Measurements from ENCODE around the gene DMD.

The DMD gene

DNA sequence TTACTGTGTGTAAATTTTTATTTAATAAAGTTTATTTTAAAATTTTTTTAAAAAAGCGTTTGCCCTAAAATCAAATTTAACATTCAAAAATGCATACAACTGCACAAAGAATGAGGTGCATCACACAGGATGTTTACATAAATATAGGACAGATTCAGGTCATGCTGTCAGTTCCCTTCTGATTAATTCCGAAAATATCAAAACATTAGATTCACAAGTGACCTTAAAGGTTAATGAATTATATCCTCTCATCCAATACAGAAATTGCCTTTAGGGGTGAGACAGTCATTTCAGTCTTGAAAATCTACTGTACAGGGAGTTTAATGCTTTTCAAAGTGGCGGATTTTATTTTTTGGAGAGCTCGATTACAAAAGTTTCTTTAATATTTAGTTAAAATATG, 1930.8 kb downstream of the DMD start:
- no peak overlapping the region for H3K27ac Mint-ChIP-seq
- no peaks in the 10 kb centered on the region for H3K27me3 Mint-ChIP-seq
- no peak overlapping the region for H3K4me3 Mint-ChIP-seq
- no peaks in the 10 kb centered on the region for H3K36me3 Mint-ChIP-seq (ENCODE audit: low read depth)
- H3K4me1 Mint-ChIP-seq (ENCODE audit: low read depth): no peaks in the 10 kb centered on the region
- H3K9me3 Mint-ChIP-seq: no peaks in the 10 kb centered on the region

DNA sequence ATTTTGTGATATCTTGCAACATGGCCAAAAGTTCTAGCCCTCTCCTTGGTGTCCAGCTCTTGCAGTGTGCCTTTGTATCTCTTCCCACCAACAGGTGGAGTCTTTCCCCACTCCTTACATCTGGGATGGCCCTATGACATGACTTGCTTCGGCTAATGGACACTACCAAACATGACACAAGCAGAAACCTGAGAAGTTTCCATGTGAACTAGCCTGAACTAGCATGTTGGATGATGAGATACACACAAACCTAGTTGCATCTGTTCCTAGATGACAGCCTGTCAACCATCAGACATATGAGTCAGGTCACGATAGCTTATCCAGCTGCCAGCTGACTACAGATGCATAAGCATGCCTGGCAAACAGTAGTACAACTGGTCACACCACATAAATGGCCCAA, 1932.0 kb downstream of the DMD start:
- no peak overlapping the region for H3K4me3 Mint-ChIP-seq
- H3K4me1 Mint-ChIP-seq (ENCODE audit: low read depth): no peaks in the 10 kb centered on the region
- no peak overlapping the region for H3K27ac Mint-ChIP-seq
- no peaks in the 10 kb centered on the region for H3K27me3 Mint-ChIP-seq
- no peaks in the 10 kb centered on the region for H3K36me3 Mint-ChIP-seq (ENCODE audit: low read depth)
- no peaks in the 10 kb centered on the region for H3K9me3 Mint-ChIP-seq

DNA sequence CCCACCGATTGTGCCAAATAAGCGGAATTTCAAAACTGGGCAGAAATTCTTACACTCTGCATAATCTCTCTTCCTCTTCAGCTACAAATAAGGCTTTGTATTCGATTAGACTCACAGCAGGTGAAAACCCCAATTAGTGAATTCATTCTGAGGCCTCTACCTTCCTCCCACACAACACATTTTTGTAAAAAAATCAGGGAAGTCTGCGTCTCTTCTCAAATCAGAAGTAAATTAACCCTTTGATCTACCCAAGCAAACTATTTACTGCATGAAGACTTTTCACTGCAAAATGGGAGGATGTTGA, 1938.9 kb downstream of the DMD start:
- no peaks in the 10 kb centered on the region for H3K9me3 Mint-ChIP-seq
- H3K4me1 Mint-ChIP-seq (ENCODE audit: low read depth): no peaks in the 10 kb centered on the region

DNA sequence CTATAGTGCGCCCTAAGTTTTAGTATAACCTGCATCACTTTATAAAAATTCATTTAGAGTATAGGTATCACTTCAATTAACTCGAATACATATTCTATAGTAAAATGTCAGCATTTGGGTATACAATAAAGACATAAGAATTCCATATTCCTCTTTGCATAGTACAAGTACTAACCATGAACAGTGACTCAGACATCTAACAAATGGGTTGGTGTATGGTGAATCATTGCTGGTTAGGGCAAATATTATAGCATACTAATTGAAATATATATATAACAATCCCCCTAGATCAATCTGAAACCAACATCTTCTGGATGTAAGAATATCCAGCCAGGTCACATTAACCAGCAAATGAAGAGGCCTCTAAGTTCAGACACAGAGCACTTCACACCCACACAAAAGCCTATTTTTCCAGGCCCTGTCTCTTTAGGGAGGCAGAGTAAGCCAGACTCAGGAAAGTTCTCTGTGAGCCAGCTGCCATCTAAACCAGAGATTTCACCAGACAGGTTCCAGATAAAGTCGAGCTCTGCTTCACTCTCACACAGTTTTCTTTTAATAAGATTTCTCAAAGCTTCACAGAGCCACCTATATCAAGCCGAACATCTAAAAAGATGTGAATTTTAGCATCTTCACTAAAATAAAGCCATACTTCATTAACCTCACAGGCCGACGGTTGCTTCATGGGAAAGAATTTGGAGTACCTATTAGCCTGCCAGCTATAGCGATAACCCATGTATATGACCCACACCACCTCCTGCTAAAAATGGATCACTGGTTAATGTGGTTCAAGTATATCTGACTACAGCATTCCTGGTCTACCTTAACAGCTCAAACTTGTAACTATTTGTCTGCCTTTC, 1939.5 kb downstream of the DMD start:
- H3K4me3 Mint-ChIP-seq: no peak overlapping the region
- H3K36me3 Mint-ChIP-seq (ENCODE audit: low read depth): no peaks in the 10 kb centered on the region
- H3K4me1 Mint-ChIP-seq (ENCODE audit: low read depth): no peaks in the 10 kb centered on the region
- peaks cover 8% of the 10 kb centered on the region for H3K27me3 Mint-ChIP-seq
- H3K9me3 Mint-ChIP-seq: no peaks in the 10 kb centered on the region
- no peak overlapping the region for H3K27ac Mint-ChIP-seq

More for the DNA sequence above, 1938.9 kb downstream of the DMD start:
- H3K4me3 Mint-ChIP-seq: no peak overlapping the region
- no peak overlapping the region for H3K27ac Mint-ChIP-seq
- H3K36me3 Mint-ChIP-seq (ENCODE audit: low read depth): no peaks in the 10 kb centered on the region
- peaks cover 8% of the 10 kb centered on the region for H3K27me3 Mint-ChIP-seq

DNA sequence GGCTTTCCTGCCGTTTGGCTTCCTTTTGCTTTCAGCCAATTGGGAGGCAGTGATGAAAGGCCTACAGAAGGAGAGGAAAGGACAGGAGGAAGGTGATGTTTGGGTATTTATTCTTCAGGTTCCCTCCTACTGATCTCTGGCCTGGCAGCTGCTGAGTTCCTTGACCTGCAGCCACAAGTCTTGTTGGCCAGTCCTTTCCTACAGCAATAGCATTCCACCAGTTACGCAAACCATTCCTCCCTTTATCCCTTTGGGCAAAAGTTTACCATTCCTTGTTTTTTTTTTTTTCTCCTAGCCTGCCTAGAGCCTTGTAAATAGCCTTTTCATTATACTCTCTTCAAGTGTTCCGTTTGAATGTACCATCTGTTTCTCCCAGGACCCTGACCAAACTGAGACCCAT, 1941.4 kb downstream of the DMD start:
- Mint-ChIP-seq H3K27ac (no peak overlapping the region), H3K27me3 (peaks cover 19% of the 10 kb centered on the region), H3K9me3 (no peaks in the 10 kb centered on the region), H3K4me1 (ENCODE audit: low read depth) (no peaks in the 10 kb centered on the region), H3K4me3 (no peak overlapping the region), H3K36me3 (ENCODE audit: low read depth) (no peaks in the 10 kb centered on the region)

DNA sequence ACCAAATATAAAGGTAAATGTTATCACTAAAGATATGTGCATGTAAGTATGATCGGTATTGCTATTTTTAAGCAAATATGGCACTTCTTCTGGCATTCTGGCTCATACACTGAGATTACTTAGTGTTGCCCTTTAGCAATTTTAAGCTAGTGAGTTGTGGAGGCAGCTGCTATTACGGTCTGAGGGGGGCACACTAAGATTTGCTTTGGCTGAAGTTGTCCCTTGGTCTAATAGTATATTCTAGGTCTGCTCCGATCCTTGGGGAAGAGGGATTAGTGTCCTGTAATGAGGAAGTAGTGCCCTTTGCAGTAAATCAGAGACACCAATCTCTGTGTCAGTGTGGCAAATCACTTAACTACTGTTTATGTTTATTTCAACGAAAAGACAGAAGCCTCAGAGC, 1943.0 kb downstream of the DMD start:
- Mint-ChIP-seq H3K4me1 (ENCODE audit: low read depth) (no peaks in the 10 kb centered on the region), H3K27ac (no peak overlapping the region), H3K36me3 (ENCODE audit: low read depth) (no peaks in the 10 kb centered on the region), H3K9me3 (no peaks in the 10 kb centered on the region), H3K27me3 (peaks cover 28% of the 10 kb centered on the region), H3K4me3 (no peak overlapping the region)

DNA sequence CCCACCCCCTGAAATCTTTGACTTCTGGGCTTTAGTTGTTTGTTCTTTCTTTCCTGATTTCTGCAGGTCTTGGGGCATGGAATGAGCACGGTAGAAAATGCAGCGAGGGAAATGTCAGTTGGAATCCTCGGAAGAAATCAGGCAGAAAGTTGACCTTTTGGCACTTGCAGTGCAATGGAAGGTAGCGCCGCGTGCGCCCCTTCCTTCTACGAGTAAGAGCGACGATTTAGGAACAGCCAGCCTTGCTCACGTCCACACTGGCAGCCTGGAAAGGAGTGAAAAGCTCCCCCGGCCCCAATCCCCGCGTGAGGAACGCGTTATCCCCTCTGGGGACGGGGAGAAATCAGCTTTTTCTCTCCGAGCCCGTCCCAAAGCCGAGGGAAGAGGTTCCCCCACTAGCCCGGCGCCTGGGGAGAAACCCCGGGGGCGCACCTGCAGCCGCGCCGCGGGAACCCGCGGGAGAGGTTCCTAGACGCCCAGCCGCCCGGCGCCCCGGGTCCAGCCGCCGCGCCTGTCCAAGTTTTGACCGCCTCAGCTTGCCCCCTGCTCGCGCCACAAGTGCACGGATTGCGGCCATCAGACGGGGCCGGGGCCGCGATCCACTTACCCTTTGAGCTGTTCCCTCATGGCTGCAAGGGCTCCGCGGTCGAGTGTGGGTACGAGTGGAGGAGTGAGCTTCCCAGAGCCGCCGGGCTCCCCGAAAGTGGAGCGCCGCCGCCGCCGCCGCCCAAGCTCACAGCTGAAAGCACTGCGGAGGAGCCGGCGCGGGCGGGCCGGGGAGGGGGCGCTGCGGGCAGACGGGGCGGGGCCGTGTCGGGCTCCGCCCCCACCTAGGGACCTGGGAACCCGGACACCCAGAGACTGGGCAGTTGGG, 1944.9 kb downstream of the DMD start:
- Mint-ChIP-seq H3K27me3 (peaks cover 28% of the 10 kb centered on the region), H3K27ac (no peak overlapping the region), H3K4me3 (peak overlapping the region; percentile 45), H3K9me3 (no peaks in the 10 kb centered on the region), H3K36me3 (ENCODE audit: low read depth) (no peaks in the 10 kb centered on the region), H3K4me1 (ENCODE audit: low read depth) (no peaks in the 10 kb centered on the region)

DNA sequence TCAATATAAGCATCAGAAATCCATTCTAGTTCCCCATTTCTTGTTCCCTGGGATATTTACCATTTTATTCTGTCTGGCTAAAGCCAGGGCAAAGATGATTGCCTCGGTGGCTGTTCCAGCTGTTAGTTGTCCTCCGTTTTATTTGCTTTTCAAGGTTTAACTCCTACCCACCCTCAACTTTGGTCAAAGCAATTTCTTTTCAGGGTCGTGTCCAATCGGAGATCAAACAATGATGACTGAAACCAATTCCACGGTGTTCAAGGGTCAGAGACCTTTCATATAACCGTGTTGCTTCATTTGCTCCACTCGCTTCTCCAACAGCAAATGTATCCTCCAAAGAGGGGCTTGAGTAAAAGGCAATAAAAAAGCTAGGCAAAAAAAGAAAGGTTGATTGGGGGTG, 1946.0 kb downstream of the DMD start:
- Mint-ChIP-seq H3K27ac (no peak overlapping the region), H3K27me3 (peaks cover 28% of the 10 kb centered on the region), H3K4me3 (no peak overlapping the region), H3K36me3 (ENCODE audit: low read depth) (no peaks in the 10 kb centered on the region), H3K9me3 (no peaks in the 10 kb centered on the region), H3K4me1 (ENCODE audit: low read depth) (no peaks in the 10 kb centered on the region)

DNA sequence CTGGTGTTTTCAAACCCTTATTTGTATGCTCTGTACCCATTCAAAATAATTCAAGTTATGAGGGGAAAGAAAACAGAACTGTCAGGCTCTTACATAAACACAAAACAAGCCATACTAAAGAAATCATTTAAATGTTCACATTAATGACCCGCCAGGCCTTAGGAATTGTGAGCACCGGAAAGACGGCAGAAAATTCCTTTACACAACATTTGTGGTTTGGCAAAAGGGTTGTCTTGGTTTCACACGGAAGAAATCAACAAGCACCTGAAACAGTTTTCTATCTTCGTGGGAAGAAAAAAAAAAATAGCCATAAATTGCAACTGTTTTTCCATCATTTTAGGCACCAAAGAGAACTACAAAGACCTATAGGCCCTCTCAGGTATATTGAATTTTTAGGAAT, 1951.0 kb downstream of the DMD start:
- no peaks in the 10 kb centered on the region for H3K36me3 Mint-ChIP-seq (ENCODE audit: low read depth)
- no peaks in the 10 kb centered on the region for H3K4me1 Mint-ChIP-seq (ENCODE audit: low read depth)
- peaks cover 13% of the 10 kb centered on the region for H3K27me3 Mint-ChIP-seq

DNA sequence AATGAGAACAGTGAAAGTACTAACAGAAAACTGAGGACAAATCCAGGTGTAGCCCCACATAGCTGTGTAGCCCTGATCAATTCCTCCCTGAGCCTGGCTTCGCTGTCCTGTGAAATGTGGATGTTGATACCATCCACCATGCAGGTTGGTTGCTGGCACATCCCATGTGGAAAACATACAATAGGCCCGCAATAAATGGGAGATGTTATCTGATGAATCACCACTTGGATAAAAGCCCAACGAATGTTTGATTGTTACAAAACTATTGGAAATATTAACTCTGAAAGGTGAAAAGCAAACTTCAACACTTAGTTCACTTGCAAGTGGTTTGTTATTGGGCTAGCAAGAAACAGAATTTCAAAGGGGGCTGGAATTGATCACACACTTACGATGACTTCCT, 1953.2 kb downstream of the DMD start:
- no peaks in the 10 kb centered on the region for H3K9me3 Mint-ChIP-seq
- H3K36me3 Mint-ChIP-seq (ENCODE audit: low read depth): no peaks in the 10 kb centered on the region
- H3K27me3 Mint-ChIP-seq: no peaks in the 10 kb centered on the region
- no peak overlapping the region for H3K27ac Mint-ChIP-seq
- no peak overlapping the region for H3K4me3 Mint-ChIP-seq
- H3K4me1 Mint-ChIP-seq (ENCODE audit: low read depth): no peaks in the 10 kb centered on the region

More for the DNA sequence above, 1951.0 kb downstream of the DMD start:
- Mint-ChIP-seq H3K27ac (no peak overlapping the region), H3K4me3 (no peak overlapping the region), H3K9me3 (no peaks in the 10 kb centered on the region)

DNA sequence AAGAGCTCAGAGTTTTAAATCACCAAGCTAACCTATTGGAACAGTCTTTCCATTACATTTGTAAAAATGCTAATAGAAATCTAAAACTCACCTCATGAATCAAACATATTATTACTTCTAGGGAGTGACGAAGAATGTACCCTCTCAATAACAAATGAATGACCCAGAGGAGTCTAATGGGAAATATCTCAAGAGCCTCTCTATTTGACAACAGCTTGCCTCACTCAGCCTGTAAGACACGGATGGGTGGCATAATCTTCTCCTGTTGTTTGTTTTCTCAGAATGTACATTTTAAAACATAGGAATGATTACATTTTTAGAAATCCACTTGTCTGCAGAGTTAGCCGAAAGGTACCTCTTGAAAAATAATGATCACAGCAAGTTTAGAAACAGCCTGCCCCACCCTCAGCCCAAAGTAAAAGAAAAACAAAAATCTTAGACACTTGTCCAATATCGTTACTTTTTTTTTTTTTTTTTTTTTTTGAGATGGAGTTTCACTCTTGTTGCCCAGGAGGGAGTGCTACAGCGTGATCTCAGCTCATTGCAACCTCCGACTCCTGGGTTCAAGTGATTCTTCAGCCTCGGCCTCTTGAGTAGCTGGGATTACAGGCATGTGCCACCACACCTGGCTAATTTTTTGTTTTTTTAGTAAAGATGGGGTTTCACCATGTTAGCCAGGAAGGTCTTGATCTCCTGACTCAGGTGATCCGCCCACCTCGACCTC, 1955.9 kb downstream of the DMD start:
- Mint-ChIP-seq H3K27ac (no peak overlapping the region), H3K9me3 (no peaks in the 10 kb centered on the region), H3K36me3 (ENCODE audit: low read depth) (no peaks in the 10 kb centered on the region)

DNA sequence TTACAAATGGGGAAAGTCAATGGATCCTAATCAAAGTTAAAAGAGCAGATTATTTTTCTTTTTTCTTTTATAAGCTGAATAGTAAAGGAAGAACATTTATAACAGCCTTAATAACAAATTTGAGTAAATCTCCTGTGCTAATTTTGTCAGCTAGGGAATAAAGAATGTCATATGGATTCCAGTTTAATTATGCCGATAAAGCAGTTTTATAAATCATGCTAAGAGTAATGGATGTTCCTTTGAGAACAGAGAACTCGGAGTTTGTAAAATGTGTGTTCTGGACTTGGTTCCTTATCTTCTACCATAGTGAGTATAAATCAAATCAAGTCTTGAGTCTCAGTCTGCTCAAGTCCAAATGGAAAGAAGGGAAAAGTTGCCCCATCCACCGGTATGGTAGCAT, 1959.2 kb downstream of the DMD start:
- no peak overlapping the region for H3K4me3 Mint-ChIP-seq
- no peaks in the 10 kb centered on the region for H3K36me3 Mint-ChIP-seq (ENCODE audit: low read depth)
- H3K9me3 Mint-ChIP-seq: no peaks in the 10 kb centered on the region
- no peaks in the 10 kb centered on the region for H3K27me3 Mint-ChIP-seq
- H3K4me1 Mint-ChIP-seq (ENCODE audit: low read depth): no peaks in the 10 kb centered on the region
- H3K27ac Mint-ChIP-seq: no peak overlapping the region

More for the DNA sequence above, 1955.9 kb downstream of the DMD start:
- Mint-ChIP-seq H3K4me1 (ENCODE audit: low read depth) (no peaks in the 10 kb centered on the region), H3K27me3 (no peaks in the 10 kb centered on the region), H3K4me3 (no peak overlapping the region)

DNA sequence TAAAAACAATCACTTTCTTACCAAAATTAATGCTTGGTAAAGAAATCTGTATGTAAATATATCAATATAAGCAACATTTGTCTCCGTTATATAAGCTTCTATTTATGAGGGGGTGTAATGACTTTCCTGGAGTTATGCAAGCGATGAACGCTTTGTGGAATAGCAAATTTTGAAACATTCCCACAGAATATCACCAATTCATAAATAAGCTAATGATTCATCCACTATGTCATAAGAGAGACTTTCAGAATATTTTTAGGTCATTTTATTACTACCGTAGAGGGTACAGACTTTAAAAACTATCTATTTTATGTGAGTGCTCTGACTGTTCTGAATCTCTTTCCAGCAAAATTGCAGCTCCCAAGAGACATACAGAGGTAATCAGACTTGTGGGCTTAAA, 1960.0 kb downstream of the DMD start:
- Mint-ChIP-seq H3K27ac (no peak overlapping the region), H3K36me3 (ENCODE audit: low read depth) (no peaks in the 10 kb centered on the region), H3K27me3 (no peaks in the 10 kb centered on the region), H3K9me3 (no peaks in the 10 kb centered on the region), H3K4me1 (ENCODE audit: low read depth) (no peaks in the 10 kb centered on the region), H3K4me3 (no peak overlapping the region)

DNA sequence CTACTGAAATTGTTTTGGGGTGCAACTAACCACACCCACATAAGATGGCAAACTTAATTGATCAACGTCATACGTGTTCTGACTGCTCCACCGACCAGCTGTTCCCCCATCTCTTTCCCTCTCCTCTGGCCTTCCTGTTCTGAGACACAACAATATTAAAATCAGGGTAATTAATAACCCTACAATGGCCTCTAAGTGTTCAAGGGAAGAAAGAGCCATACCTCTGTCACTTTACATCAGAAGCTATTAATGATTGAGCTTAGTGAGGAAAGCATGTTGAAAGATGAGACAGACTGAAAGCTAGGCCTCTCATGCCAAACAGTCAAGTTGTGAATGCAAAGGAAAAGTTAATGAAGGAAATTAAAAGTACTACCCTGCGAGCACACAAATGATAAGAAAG, 1965.6 kb downstream of the DMD start:
- no peak overlapping the region for H3K27ac Mint-ChIP-seq

DNA sequence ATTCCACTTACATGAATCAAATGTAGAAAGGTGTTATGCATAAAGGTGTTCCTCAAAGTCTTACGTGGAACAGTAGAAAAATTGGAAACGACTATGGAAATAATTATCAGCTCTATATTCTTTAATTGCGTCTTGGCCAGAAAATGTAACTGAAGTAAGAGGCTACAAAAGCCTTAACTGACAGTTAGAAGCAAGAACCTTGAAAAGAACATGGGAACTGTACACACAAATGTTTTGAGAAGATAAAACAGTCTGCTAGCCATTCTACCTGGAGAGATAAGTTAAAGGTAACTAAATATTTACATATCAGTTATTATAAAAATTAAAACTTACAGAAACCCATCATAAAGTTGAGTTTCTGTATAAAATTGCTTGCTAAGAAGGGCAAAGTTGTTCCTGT, 1967.5 kb downstream of the DMD start:
- no peak overlapping the region for H3K27ac Mint-ChIP-seq
- H3K4me1 Mint-ChIP-seq (ENCODE audit: low read depth): no peaks in the 10 kb centered on the region
- H3K27me3 Mint-ChIP-seq: peaks cover 7% of the 10 kb centered on the region
- H3K36me3 Mint-ChIP-seq (ENCODE audit: low read depth): no peaks in the 10 kb centered on the region
- no peak overlapping the region for H3K4me3 Mint-ChIP-seq
- H3K9me3 Mint-ChIP-seq: no peaks in the 10 kb centered on the region

More for the DNA sequence above, 1965.6 kb downstream of the DMD start:
- Mint-ChIP-seq H3K36me3 (ENCODE audit: low read depth) (no peaks in the 10 kb centered on the region), H3K27me3 (peaks cover 7% of the 10 kb centered on the region), H3K4me3 (no peak overlapping the region), H3K9me3 (no peaks in the 10 kb centered on the region), H3K4me1 (ENCODE audit: low read depth) (no peaks in the 10 kb centered on the region)
